CD4-positive, alpha-beta memory T cell (primary cell): Measurements from ENCODE around the gene TMEM191C. TPM values are rescaled to one million over a fixed set of nuclear protein-coding genes. Genes with fewer than 3 reads are reported as not detected.
"Not testable (repeated sequence)": the region's sequence is repeated elsewhere in the genome, so short reads cannot be mapped to it uniquely, and the experiment has no call there.

ENCODE experiments used
- CTCF ChIA-PET: fragments of 350-600 bp; sonication (Branson Sonifier 250); formaldehyde crosslinking; loops from one replicate; lab custom pipeline; 2021; ENCODE audit warnings: inconsistent platforms; ENCODE audit not compliant: partially characterized antibody; lab: Charles Lee
- POLR2A ChIA-PET: fragments of 350-600 bp; sonication (Branson Sonifier 250); formaldehyde crosslinking; loops from one replicate; lab custom pipeline; 2021; ENCODE audit not compliant: partially characterized antibody; lab: Charles Lee
- DNase-seq, 5 donors: peaks; one replicate each; pipeline versions ENCODE4 v3.0.0 to v3.0.0-alpha.2; 2020 to 2022; ENCODE audit warnings: mixed read lengths in 1 of 5
- H3K27ac ChIP-seq: one replicate; pipeline ENCODE4 v1.7.0; 2013; ENCODE audit warnings: low read depth, low read length
- H3K27me3 ChIP-seq: 2 replicates; pipeline ENCODE4 v1.7.0; 2013; ENCODE audit warnings: mild to moderate bottlenecking, low read length, moderate library complexity; ENCODE audit not compliant: insufficient read depth
- H3K36me3 ChIP-seq: 2 replicates; pipeline ENCODE4 v1.7.0; 2013; ENCODE audit warnings: mild to moderate bottlenecking, low read length, moderate library complexity; ENCODE audit not compliant: insufficient read depth
- H3K4me1 ChIP-seq: 2 replicates; pipeline ENCODE4 v1.7.0; 2013; ENCODE audit warnings: mild to moderate bottlenecking, low read length, moderate library complexity; ENCODE audit not compliant: insufficient read depth
- H3K4me3 ChIP-seq, 2 donors: one replicate each; pipeline ENCODE4 v1.7.0; 2013; ENCODE audit warnings: low read length in 2 of 2, mild to moderate bottlenecking in 1 of 2
- H3K9me3 ChIP-seq, 2 donors: one replicate each; pipeline ENCODE4 v1.7.0; 2013; ENCODE audit warnings: low read length in 2 of 2, control low read depth in 1 of 2; ENCODE audit not compliant: control insufficient read depth in 1 of 2
- H3K27ac Mint-ChIP-seq, 7 donors: one replicate each; pipeline ENCODE4 v1.8.0; 2020 to 2021; ENCODE audit warnings: mixed read lengths in 7 of 7, mild to moderate bottlenecking in 6 of 7, inconsistent platforms in 3 of 7, moderate library complexity in 3 of 7
- H3K27me3 Mint-ChIP-seq, 2 donors: one replicate each; pipeline ENCODE4 v1.8.0; 2020 to 2021; ENCODE audit warnings: mixed read lengths in 2 of 2
- H3K36me3 Mint-ChIP-seq, 2 donors: one replicate each; pipeline ENCODE4 v1.8.0; 2020 to 2021; ENCODE audit warnings: mixed read lengths in 2 of 2, inconsistent platforms in 1 of 2, mild to moderate bottlenecking in 1 of 2
- H3K4me1 Mint-ChIP-seq, 4 donors: one replicate each; pipeline ENCODE4 v1.8.0; 2020 to 2021; ENCODE audit warnings: mixed read lengths in 4 of 4, mild to moderate bottlenecking in 1 of 4
- H3K4me3 Mint-ChIP-seq, 8 donors: one replicate each; pipeline ENCODE4 v1.8.0; 2020 to 2021; ENCODE audit warnings: mixed read lengths in 8 of 8, mild to moderate bottlenecking in 7 of 8, moderate library complexity in 6 of 8, inconsistent platforms in 3 of 8
- H3K9me3 Mint-ChIP-seq, 8 donors: one replicate each; pipeline ENCODE4 v1.8.0; 2020 to 2021; ENCODE audit warnings: mixed read lengths in 8 of 8, mild to moderate bottlenecking in 5 of 8, inconsistent platforms in 3 of 8, moderate library complexity in 1 of 8
- intact Hi-C: fragments of 100-400 bp; cut with micrococcal nuclease; formaldehyde crosslinking; loops from one replicate; pipeline ENCODE4 v1.15.1; 2023
- polyA plus RNA-seq, 2 donors: library from polyadenylated mRNA; unstranded; fragments of 300-500 nt; fragmentation: Illumina TruSeq; gene quantifications; one replicate each; pipeline ENCODE4 v1.2.3, GENCODE V29; 2021
- total RNA-seq, 2 experiments: library from RNA; stranded (reverse); gene quantifications; one replicate each; pipeline ENCODE4 v1.2.3, GENCODE V29; 2021

TMEM191C gene
- total and polyA plus RNA-seq, 4 experiments from 2014 or later: 3.1 to 4.8 (median 3.6) TPM

DNA sequence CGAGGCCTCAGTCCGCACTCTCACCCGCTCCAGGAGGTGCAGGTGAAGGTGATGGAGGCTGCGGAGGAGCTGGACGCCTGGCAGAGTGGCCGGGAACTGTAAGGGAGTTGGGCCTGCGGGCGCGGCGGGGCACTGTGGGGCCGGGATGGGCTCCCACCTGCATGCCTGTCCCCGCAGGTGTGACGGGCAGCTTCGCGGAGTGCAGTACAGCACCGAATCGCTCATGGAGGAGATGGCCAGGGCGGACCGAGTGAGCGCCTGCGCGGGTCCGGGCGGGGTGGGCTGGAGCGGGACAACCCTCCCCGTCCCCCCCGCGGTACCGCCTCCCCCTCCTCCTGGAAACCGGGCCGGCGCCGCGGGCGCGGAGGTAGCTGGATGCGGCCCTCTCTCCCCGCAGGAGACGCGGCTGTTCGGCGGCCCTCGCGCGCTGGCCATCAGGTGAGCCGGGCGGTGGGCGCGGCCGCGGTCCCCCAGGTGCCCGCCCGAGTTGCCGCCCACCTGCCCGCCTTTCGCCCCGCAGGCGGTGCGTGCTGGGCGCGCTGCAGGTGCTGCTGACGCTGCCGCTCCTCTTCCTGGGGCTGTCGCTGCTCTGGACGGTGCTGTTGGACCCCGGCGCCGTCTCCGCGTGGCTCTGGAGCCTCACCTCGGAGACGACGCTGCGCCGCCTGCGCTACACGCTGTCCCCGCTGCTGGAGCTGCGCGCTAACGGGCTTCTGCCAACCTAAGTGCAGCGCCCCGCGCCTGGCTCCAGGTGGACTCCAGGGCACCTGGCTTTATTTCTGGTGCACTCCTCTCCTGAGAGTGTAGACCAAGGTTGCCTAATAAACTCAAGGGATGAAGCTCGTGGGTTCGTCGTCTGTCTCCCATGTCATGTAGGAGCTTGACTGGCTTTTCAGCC is 2.2 kb downstream of the TMEM191C start:
- H3K27me3 ChIP-seq, H3K4me3 ChIP-seq, H3K9me3 Mint-ChIP-seq, H3K27ac ChIP-seq, H3K4me1 ChIP-seq, H3K27ac Mint-ChIP-seq, POLR2A ChIA-PET, H3K4me3 Mint-ChIP-seq, H3K4me1 Mint-ChIP-seq, intact Hi-C loops, H3K27me3 Mint-ChIP-seq, H3K36me3 ChIP-seq, H3K9me3 ChIP-seq, CTCF ChIA-PET, H3K36me3 Mint-ChIP-seq: not testable (repeated sequence)
- peak in 3 of 5 donors; percentile 13 to 15 (median 14) for DNase-seq

DNA sequence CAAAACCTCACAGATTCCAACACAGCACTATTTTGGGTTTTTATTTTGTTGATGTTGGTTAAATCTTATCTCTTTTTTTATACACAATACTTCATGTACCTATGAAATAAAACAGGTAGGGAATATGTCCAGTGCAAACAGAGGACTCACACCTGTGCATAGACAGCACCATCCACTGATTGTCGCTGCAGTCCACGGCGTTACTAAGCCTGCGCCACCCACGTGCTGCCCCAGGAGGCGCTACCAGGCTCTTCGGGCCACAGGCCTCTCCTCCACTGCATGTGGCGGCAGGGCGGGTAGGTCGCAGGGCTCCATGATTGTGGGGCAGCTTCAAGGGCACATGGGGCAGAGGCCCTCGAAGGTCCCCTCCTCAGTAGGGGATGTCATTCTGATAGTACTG is 5.8 kb downstream of the TMEM191C start:
- H3K4me1 Mint-ChIP-seq, POLR2A ChIA-PET, H3K27ac ChIP-seq, H3K27me3 ChIP-seq, H3K9me3 ChIP-seq, H3K9me3 Mint-ChIP-seq, H3K27ac Mint-ChIP-seq, H3K4me1 ChIP-seq, CTCF ChIA-PET, DNase-seq, H3K36me3 Mint-ChIP-seq, H3K4me3 ChIP-seq, H3K36me3 ChIP-seq, intact Hi-C loops, H3K27me3 Mint-ChIP-seq, H3K4me3 Mint-ChIP-seq: not testable (repeated sequence)

DNA sequence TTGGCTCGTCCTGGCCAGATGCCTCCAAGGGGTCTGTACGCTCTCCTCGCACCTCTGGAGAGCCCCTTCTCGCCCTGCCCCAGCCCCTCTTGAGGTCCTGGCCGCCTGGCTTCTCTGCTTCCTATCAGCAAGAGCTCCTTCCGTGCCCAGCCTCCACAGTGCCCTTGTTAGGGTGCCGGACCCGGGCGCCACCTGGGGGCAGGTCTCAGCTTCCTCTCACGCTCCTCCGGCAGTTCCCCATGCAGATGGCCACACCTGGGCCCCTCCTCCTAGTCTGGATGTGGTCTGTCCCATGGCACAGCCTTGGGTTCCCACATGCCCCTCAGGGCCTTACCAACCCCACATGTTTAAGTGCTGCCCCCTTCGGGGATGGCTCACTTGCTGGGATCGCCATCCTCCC is 6.5 kb downstream of the TMEM191C start:
- DNase-seq, POLR2A ChIA-PET, H3K4me3 ChIP-seq, H3K9me3 Mint-ChIP-seq, H3K27ac Mint-ChIP-seq, H3K27me3 ChIP-seq, H3K36me3 Mint-ChIP-seq, intact Hi-C loops, H3K4me1 ChIP-seq, H3K27ac ChIP-seq, H3K4me1 Mint-ChIP-seq, H3K4me3 Mint-ChIP-seq, CTCF ChIA-PET, H3K9me3 ChIP-seq, H3K27me3 Mint-ChIP-seq, H3K36me3 ChIP-seq: not testable (repeated sequence)

DNA sequence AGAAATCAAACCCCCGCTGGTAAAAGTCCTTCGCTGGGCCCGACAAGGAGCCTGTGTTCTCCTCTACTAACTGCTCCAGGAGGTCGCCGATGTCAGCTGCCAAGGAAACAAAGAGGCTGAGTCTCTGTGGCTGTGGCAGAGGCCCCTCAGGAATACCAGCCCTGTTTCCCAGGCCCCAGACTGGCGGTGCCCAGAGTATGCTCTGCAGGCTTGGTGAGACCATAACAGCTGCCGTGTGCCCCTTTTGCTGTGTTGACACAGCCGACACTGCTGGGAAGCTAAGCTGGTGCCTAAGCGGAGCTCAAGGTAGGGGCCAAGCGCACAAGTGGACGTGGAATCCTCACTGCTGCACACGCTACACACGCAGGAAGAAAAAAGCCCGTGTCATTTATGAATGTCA is 16.9 kb downstream of the TMEM191C start:
- DNase-seq, H3K36me3 ChIP-seq, intact Hi-C loops, POLR2A ChIA-PET, CTCF ChIA-PET, H3K27me3 ChIP-seq, H3K27ac Mint-ChIP-seq, H3K27me3 Mint-ChIP-seq, H3K4me3 Mint-ChIP-seq, H3K4me1 Mint-ChIP-seq, H3K27ac ChIP-seq, H3K9me3 ChIP-seq, H3K4me1 ChIP-seq, H3K9me3 Mint-ChIP-seq, H3K4me3 ChIP-seq, H3K36me3 Mint-ChIP-seq: not testable (repeated sequence)

DNA sequence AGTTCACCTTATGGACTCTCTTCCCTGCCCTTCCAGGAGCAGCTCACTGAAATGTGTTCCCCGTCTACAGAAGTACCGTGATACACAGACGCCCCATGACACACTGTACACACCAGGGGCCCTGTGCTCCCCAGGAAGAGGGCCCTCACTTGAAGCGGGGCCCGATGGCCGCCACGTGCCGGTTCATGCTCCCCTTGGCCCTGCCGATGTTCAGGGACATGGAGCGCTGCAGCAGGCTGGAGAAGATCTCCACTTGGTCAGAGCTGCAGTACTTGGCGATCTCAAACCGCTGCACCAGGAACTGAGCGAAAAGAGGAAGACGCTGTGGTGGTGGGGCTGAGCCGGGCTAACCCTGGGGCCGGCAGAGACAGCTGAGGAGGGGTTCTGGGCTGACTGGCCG is 20.5 kb downstream of the TMEM191C start:
- H3K4me3 Mint-ChIP-seq, CTCF ChIA-PET, H3K4me3 ChIP-seq, H3K27ac Mint-ChIP-seq, H3K27ac ChIP-seq, H3K4me1 ChIP-seq, POLR2A ChIA-PET, H3K9me3 ChIP-seq, H3K27me3 Mint-ChIP-seq, DNase-seq, intact Hi-C loops, H3K27me3 ChIP-seq, H3K9me3 Mint-ChIP-seq, H3K36me3 ChIP-seq, H3K4me1 Mint-ChIP-seq, H3K36me3 Mint-ChIP-seq: not testable (repeated sequence)

DNA sequence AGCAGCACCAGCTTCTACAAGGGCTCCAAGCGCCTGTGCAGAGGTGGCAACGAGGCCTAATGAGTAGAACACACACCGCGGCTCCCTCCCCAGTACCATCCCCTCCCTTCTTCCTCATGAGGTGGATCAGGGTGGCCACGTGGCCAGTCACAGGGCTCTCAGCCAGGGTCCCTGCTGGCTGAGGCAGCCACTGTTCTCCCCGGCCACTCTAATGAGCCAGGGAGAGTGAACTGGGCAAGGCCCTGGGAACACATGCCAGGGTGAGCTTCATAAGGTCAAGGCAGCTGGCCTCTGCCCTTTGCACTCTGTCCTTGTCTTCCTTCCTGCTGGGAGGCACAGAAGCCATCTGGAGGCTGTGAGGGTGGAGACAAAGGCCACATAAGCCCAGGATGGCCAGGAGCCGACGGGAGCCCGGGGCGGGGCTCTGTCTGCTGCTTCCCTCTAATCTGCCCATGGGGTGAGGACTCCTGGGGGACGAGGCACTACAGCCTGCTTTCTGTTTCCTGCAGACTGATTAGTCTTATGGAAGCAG is 22.0 kb downstream of the TMEM191C start:
- H3K27me3 Mint-ChIP-seq, H3K27ac Mint-ChIP-seq, H3K4me3 ChIP-seq, H3K9me3 Mint-ChIP-seq, H3K27me3 ChIP-seq, POLR2A ChIA-PET, H3K9me3 ChIP-seq, intact Hi-C loops, DNase-seq, H3K27ac ChIP-seq, H3K4me1 Mint-ChIP-seq, H3K36me3 Mint-ChIP-seq, H3K36me3 ChIP-seq, CTCF ChIA-PET, H3K4me1 ChIP-seq, H3K4me3 Mint-ChIP-seq: not testable (repeated sequence)

DNA sequence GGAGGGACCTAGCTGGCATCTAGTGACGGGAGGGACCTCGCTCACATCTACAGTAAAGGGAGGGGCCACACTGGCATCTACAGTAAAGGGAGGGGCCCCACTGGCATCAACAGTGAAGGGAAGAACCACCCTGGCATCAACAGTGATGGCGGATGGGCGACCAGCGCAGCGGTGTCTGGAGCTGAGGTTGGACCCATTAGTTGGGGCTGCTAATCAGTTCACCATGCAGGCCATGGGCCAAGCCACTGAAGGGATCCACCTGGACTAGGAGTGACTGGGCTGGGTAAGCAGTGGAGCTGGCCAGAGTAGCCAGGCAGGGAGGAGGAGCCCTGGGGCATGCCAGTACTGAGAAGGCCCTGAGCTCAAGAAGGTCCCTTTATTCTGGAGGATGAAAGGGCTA is 23.4 kb downstream of the TMEM191C start:
- intact Hi-C loops: not testable (repeated sequence)

More for the DNA sequence above, 23.4 kb downstream of the TMEM191C start:
- H3K4me3 Mint-ChIP-seq, H3K9me3 ChIP-seq, H3K27me3 Mint-ChIP-seq, H3K9me3 Mint-ChIP-seq, H3K27me3 ChIP-seq, H3K27ac ChIP-seq, CTCF ChIA-PET, H3K4me1 Mint-ChIP-seq, H3K27ac Mint-ChIP-seq, H3K36me3 ChIP-seq, H3K4me3 ChIP-seq, H3K4me1 ChIP-seq, DNase-seq, POLR2A ChIA-PET, H3K36me3 Mint-ChIP-seq: not testable (repeated sequence)
